Trophoblast cell (in vitro differentiated cells and primary cell): ENCODE results near the gene ZNF587.
"Not testable (repeated sequence)": the region's sequence is repeated elsewhere in the genome, so short reads cannot be mapped to it uniquely, and the experiment has no call there.

Experiments used
- DNase-seq, 2 donors: peaks; one replicate each; pipeline ENCODE4 v3.0.0-alpha.2; 2016
- H2AFZ ChIP-seq: 2 replicates; pipeline ENCODE4 v1.6.1; 2013; ENCODE audit warnings: low read length, moderate library complexity, mild to moderate bottlenecking; ENCODE audit not compliant: insufficient read depth, poor library complexity
- H2AK5ac ChIP-seq: 2 replicates; pipeline ENCODE4 v1.6.1; 2013; ENCODE audit warnings: mild to moderate bottlenecking, low read length
- H2BK120ac ChIP-seq: 2 replicates; pipeline ENCODE4 v1.6.1; 2013; ENCODE audit warnings: low read length, mild to moderate bottlenecking, moderate library complexity; ENCODE audit not compliant: insufficient read depth, poor library complexity
- H2BK12ac ChIP-seq: 2 replicates; pipeline ENCODE4 v1.6.1; 2013; ENCODE audit warnings: mild to moderate bottlenecking, low read length, moderate library complexity
- H2BK5ac ChIP-seq: 2 replicates; pipeline ENCODE4 v1.6.1; 2013; ENCODE audit warnings: low read length, low read depth, moderate library complexity, mild to moderate bottlenecking; ENCODE audit not compliant: poor library complexity
- H3K14ac ChIP-seq: 2 replicates; pipeline ENCODE4 v1.6.1; 2013; ENCODE audit warnings: mild to moderate bottlenecking, low read length
- H3K18ac ChIP-seq: 2 replicates; pipeline ENCODE4 v1.6.1; 2013; ENCODE audit warnings: mild to moderate bottlenecking, low read length
- H3K23ac ChIP-seq: 2 replicates; pipeline ENCODE4 v1.6.1; 2013; ENCODE audit warnings: low read length
- H3K27ac ChIP-seq: 2 replicates; pipeline ENCODE4 v1.5.1; 2013; ENCODE audit warnings: low read depth, mild to moderate bottlenecking, inconsistent platforms, low read length, moderate library complexity
- H3K27me3 ChIP-seq: 2 replicates; pipeline ENCODE4 v1.6.1; 2013; ENCODE audit warnings: inconsistent platforms, mild to moderate bottlenecking, low read length, moderate library complexity; ENCODE audit not compliant: insufficient read depth
- H3K36me3 ChIP-seq, 2 experiments: 1 replicate in 1 of 2; 2 replicates in 1 of 2; pipeline ENCODE4 v1.6.1; 2013; ENCODE audit warnings: low read length in 2 of 2, mild to moderate bottlenecking in 2 of 2, moderate library complexity in 1 of 2; ENCODE audit not compliant: insufficient read depth in 2 of 2, control insufficient read depth in 1 of 2
- H3K4ac ChIP-seq: 2 replicates; pipeline ENCODE4 v1.6.1; 2013; ENCODE audit warnings: low read depth, mild to moderate bottlenecking, low read length, moderate library complexity
- H3K4me1 ChIP-seq, 2 experiments: 1 replicate in 1 of 2; 2 replicates in 1 of 2; pipeline ENCODE4 v1.6.1; 2013; ENCODE audit warnings: low read length in 2 of 2, mild to moderate bottlenecking in 2 of 2, moderate library complexity in 1 of 2; ENCODE audit not compliant: insufficient read depth in 2 of 2, control insufficient read depth in 1 of 2
- H3K4me2 ChIP-seq: 2 replicates; pipeline ENCODE4 v1.6.1; 2013; ENCODE audit warnings: inconsistent platforms, mild to moderate bottlenecking, low read length, moderate library complexity
- H3K4me3 ChIP-seq: 2 replicates; pipeline ENCODE4 v1.5.1; 2013; ENCODE audit warnings: mild to moderate bottlenecking, low read depth, low read length, inconsistent platforms
- H3K79me1 ChIP-seq: one replicate; pipeline ENCODE4 v1.6.1; 2013; ENCODE audit warnings: low read length
- H3K79me2 ChIP-seq: 2 replicates; pipeline ENCODE4 v1.6.1; 2013; ENCODE audit warnings: low read length, mild to moderate bottlenecking; ENCODE audit not compliant: control insufficient read depth, insufficient read depth, poor library complexity
- H3K9ac ChIP-seq: 2 replicates; pipeline ENCODE4 v1.6.1; 2013; ENCODE audit warnings: mild to moderate bottlenecking, low read length
- H3K9me3 ChIP-seq: 2 replicates; pipeline ENCODE4 v1.6.1; 2013; ENCODE audit warnings: low read depth, mild to moderate bottlenecking, control low read depth, inconsistent platforms, low read length; ENCODE audit not compliant: insufficient read depth
- H4K12ac ChIP-seq: 2 replicates; pipeline ENCODE4 v1.6.1; 2013; ENCODE audit warnings: low read depth, mild to moderate bottlenecking, low read length, moderate library complexity
- H4K8ac ChIP-seq: 2 replicates; pipeline ENCODE4 v1.6.1; 2013; ENCODE audit warnings: low read depth, mild to moderate bottlenecking, low read length, moderate library complexity
- H4K91ac ChIP-seq: one replicate; pipeline ENCODE4 v1.6.1; 2013; ENCODE audit warnings: low read depth, mild to moderate bottlenecking, low read length, moderate library complexity
- WGBS: extraction: QIAGEN DNeasy Blood & Tissue Kit; methylation state at CpG from one replicate; pipeline ENCODE4 v1.1.7; 2013; ENCODE audit warnings: missing lambda C conversion rate; ENCODE audit not compliant: insufficient read length, insufficient coverage; ENCODE audit errors: extremely low coverage; 5-methylcytosine and 5-hydroxymethylcytosine counted together

The ZNF587 gene

DNA sequence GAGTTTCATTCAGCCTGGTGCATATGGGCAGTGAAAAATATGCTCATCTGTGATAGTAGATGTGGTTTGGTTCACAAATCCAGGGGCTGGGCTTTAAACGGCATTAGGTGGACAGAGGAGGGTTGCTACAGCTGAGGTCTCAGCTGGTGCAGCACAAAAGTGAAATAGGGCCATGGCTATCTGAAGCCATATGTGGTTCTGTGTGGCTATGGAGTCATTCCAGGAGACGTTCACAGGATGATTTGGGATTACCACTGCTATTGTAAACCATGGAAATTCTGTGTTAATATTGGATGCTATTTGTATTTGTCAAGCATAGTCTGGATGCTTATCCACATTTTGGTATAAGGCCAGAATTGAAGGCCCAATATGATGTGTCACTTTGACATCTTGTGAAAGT lies 4.5 kb downstream of the ZNF587 start:
- not testable (repeated sequence) for H3K79me1 ChIP-seq, H3K4me3 ChIP-seq, H3K9me3 ChIP-seq, H3K27ac ChIP-seq, H3K4ac ChIP-seq, H3K18ac ChIP-seq, H3K27me3 ChIP-seq, H2BK12ac ChIP-seq, H4K8ac ChIP-seq, H4K12ac ChIP-seq, H2AFZ ChIP-seq, DNase-seq, H3K79me2 ChIP-seq, H3K4me2 ChIP-seq, H2BK120ac ChIP-seq, H3K4me1 ChIP-seq, H2BK5ac ChIP-seq, H3K14ac ChIP-seq, H3K23ac ChIP-seq, H4K91ac ChIP-seq, H2AK5ac ChIP-seq, H3K9ac ChIP-seq
- H3K36me3 ChIP-seq = peaks cover 26 to 43% of the 10 kb centered on the region in 2 experiments
- WGBS = no CpG with 5 or more reads among the region's 2 CpGs

DNA sequence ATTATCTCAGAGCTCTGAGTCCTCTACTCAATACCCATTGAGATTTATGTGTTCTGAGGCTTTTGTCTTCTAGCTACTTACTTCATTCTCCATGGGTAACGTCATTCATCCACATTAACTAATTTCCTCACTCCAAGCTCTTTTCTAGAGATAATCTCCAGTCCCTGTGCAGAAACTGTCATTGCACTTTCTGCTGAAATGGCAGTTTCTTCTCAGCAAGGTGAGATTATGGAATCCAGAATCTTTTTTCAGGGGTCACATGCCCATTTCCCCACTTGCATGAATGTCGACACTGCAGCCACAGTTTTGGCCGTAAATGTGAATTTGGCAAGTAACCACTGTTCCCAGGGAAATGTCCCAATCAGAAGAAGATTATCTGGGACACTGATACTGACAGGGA lies 12.7 kb downstream of the ZNF587 start:
- H3K4me1 ChIP-seq, H3K79me2 ChIP-seq, H2AFZ ChIP-seq, H3K79me1 ChIP-seq, H2AK5ac ChIP-seq, H2BK12ac ChIP-seq, H3K27ac ChIP-seq, DNase-seq, H4K12ac ChIP-seq, H3K23ac ChIP-seq, H3K4me3 ChIP-seq, H2BK5ac ChIP-seq, H3K18ac ChIP-seq, H3K9ac ChIP-seq, H3K4ac ChIP-seq, H3K27me3 ChIP-seq, H2BK120ac ChIP-seq, H3K14ac ChIP-seq, H3K9me3 ChIP-seq, H3K4me2 ChIP-seq, H4K8ac ChIP-seq, H4K91ac ChIP-seq: not testable (repeated sequence)
- WGBS = no CpG with 5 or more reads among the region's 3 CpGs
- H3K36me3 ChIP-seq = peaks cover 54 to 62% of the 10 kb centered on the region in 2 experiments

DNA sequence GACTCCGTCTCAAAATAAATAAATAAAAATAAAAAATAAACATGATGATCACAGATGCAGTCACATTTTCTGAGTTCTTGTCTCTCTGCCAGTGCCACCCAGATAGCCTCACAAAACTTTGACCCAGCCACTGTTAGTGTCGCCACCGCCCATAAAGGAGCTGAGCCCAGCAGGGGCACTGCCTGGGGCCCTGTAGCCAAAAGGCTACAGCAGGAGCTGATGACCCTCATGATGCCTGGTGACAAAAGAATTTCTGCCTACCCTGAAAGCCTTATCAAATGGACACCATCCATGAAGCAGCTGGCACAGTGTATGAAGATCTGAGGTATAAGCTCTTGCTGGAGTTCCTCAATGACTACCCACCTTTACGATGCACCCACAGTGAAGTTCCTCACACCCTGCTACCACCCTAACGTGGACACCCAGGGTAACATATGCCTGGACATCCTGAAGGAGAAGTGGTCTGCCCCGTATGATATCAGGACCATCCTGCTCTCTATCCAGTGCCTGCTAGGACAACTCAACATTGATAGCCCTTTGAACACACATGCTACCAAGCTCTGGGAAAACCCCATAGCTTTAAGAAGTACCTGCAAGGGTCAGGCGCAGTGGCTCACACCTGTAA lies 18.3 kb downstream of the ZNF587 start:
- Histone ChIP-seq H3K4ac (no peak overlapping the region), H2AFZ (no peak overlapping the region), H3K14ac (no peak overlapping the region), H4K12ac (no peak overlapping the region), H2BK120ac (no peak overlapping the region), H3K36me3 (peaks cover 32 to 40% of the 10 kb centered on the region in 2 experiments), H3K23ac (no peak overlapping the region), H2BK12ac (no peak overlapping the region), H3K4me3 (no peak overlapping the region), H3K27ac (no peak overlapping the region), H3K4me2 (no peak overlapping the region), H4K91ac (no peak overlapping the region), H3K18ac (no peak overlapping the region), H4K8ac (no peak overlapping the region), H3K27me3 (no peaks in the 10 kb centered on the region), H3K9me3 (no peaks in the 10 kb centered on the region), H2AK5ac (no peak overlapping the region), H3K79me1 (no peaks in the 10 kb centered on the region), H3K9ac (no peak overlapping the region), H2BK5ac (no peak overlapping the region), H3K4me1 (no peaks in the 10 kb centered on the region), H3K79me2 (no peaks in the 10 kb centered on the region)
- DNase-seq = no peak
- WGBS = no CpG with 5 or more reads among the region's 7 CpGs

DNA sequence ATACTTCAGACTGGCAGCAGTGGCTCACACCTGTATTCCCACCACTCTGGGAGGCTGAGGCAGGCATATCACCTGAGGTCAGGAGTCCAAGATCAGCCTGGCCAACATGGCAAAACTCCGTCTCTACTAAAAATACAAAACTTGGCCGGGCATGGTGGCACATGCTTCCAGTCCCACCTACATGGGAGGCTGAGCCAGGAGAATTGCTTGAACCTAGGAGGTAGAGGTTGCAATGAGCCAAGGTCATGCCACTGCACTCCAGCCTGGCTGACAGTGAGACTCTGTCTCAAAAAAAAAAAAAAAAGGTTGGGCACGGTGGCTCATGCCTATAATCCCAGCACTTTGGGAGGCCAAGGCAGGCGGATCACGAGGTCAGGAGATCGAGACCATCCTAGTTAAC lies 20.0 kb downstream of the ZNF587 start:
- not testable (repeated sequence) for H3K23ac ChIP-seq, H3K4ac ChIP-seq, H3K9me3 ChIP-seq, H3K4me3 ChIP-seq, H3K18ac ChIP-seq, DNase-seq, H2AK5ac ChIP-seq, H3K79me1 ChIP-seq, H3K14ac ChIP-seq, H3K4me2 ChIP-seq, H3K9ac ChIP-seq, H3K4me1 ChIP-seq, H2BK12ac ChIP-seq, H2AFZ ChIP-seq, H2BK120ac ChIP-seq, H4K12ac ChIP-seq, H4K91ac ChIP-seq, H4K8ac ChIP-seq, H3K79me2 ChIP-seq, H3K27ac ChIP-seq, H2BK5ac ChIP-seq, H3K27me3 ChIP-seq
- H3K36me3 ChIP-seq = peaks cover 28 to 43% of the 10 kb centered on the region in 2 experiments
- no CpG with 5 or more reads among the region's 6 CpGs for WGBS
